ENCODE measurements around the gene SCG2.

- TF ChIP-seq CTCF (conservative IDR thresholded peaks at IDR 0.05; ENCODE audit: low read depth, low read length) (no peak), CEBPB (IDR thresholded peaks at IDR 0.05; ENCODE audit: low read depth, low read length) (no peak), POLR2A (IDR thresholded peaks at IDR 0.05; ENCODE audit: low read depth, low read length) (no peak), MXI1 (IDR thresholded peaks at IDR 0.05; ENCODE audit: borderline replicate concordance, low read depth, low read length) (no peak), MAZ (IDR thresholded peaks at IDR 0.05; ENCODE audit: borderline replicate concordance, low read depth, low read length) (no peak), RFX5 (IDR thresholded peaks at IDR 0.05; ENCODE audit: low read depth, low read length) (no peak), RAD21 (IDR thresholded peaks at IDR 0.05; ENCODE audit: low read length) (no peak), MAFK (IDR thresholded peaks at IDR 0.05; ENCODE audit: low read depth, low read length) (no peak), SMC3 (IDR thresholded peaks at IDR 0.05; ENCODE audit: low read depth, low read length) (no peak)
- TF ChIP-seq, protein P1, sequence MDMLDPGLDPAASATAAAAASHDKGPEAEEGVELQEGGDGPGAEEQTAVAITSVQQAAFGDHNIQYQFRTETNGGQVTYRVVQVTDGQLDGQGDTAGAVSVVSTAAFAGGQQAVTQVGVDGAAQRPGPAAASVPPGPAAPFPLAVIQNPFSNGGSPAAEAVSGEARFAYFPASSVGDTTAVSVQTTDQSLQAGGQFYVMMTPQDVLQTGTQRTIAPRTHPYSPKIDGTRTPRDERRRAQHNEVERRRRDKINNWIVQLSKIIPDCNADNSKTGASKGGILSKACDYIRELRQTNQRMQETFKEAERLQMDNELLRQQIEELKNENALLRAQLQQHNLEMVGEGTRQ (IDR thresholded peaks at IDR 0.05; ENCODE audit: low read depth, low read length), result no peak
Observed at GRCh38 chr2:223582001-223582400, 20.2 kb downstream of the SCG2 start.

Measured in IMR-90 (cell line).